ENCODE data around the gene RFLNA. TPM values are rescaled to one million over a fixed set of nuclear protein-coding genes. Genes with fewer than 3 reads are reported as not detected.

Gene RFLNA
- total RNA-seq, 1 experiment from 2014 or later, result not detected

DNA sequence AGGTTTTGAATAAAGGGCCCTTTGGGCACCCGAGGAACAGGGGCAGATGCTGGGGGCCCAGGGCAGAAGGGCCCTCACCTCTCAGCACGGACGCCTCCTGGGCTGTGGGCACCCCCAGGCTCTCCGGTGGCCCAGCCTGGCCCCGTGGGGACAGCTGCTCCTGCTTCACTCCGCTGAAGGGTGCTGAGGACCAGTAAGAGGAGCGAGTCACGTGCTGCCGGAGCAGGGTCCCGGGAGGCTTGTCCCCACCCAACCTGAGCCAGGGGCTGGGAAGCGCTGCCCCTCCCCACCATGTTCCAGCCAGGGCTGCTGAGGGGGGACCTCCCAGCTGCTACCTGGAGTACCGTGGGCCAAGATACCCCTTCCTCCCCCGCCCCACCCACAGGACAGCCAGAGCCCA, 59.5 kb downstream of the RFLNA start:
- no peak for DNase-seq (ENCODE audit: extremely low read depth, low read depth)

DNA sequence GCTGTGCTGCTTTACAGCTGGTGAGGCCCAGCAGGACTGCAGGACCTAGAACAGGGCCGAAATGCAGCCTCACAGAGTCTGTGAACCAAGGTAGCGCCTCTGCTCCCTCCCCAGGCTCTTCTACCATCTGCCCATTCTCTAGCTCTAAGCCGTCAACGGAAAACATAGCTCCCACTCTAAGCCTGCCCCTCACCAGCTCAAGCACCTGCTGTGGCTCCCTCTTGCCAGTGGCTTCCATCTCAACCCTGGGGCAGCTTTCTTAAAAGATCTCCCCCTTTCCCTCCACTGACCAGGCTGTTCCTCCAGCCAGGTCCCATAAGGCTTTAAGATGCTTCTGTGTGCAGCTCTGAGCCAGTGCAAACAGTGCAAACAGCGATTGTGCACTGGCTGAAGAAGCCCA, 61.3 kb downstream of the RFLNA start:
- DNase-seq (ENCODE audit: extremely low read depth, low read depth), result no peak

DNA sequence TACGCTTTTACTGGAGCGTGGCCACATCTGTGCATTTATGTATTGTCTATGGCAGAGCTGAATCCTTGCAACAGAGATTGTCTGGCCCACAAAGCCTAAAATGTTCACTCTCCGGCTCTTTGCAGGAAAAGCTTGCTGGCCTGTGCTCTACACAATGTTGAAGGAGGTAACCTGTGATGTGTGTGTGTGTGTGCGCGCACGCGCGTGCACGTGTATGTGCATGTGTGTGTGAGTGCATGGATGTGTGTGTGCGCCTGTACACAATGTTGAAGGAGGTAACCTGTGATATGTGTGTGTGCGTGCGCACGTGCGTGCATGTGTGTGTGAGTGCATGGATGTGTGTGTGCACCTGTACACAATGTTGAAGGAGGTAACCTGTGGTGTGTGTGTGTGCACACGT, 62.7 kb downstream of the RFLNA start:
- no peak for DNase-seq (ENCODE audit: extremely low read depth, low read depth)

DNA sequence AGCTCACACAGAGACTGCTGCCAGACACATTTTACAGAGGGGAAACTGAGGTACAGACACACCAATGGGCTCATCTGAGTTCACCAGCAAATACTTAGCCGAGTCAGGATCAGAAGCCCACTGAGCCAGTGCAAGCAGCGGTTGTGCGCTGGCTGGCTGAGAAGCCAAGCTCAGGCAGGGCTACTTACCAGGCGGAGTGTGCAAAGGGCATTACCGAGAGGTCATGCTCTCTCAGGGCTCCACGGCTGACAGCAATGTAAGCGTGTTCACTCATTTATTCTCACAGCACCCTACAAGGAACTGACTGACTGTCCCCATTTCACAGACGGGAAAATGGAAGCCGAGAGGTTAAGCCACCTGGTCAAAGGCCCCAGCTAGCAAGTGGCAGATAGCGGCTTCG, 63.7 kb downstream of the RFLNA start:
- no peak for DNase-seq (ENCODE audit: extremely low read depth, low read depth)

DNA sequence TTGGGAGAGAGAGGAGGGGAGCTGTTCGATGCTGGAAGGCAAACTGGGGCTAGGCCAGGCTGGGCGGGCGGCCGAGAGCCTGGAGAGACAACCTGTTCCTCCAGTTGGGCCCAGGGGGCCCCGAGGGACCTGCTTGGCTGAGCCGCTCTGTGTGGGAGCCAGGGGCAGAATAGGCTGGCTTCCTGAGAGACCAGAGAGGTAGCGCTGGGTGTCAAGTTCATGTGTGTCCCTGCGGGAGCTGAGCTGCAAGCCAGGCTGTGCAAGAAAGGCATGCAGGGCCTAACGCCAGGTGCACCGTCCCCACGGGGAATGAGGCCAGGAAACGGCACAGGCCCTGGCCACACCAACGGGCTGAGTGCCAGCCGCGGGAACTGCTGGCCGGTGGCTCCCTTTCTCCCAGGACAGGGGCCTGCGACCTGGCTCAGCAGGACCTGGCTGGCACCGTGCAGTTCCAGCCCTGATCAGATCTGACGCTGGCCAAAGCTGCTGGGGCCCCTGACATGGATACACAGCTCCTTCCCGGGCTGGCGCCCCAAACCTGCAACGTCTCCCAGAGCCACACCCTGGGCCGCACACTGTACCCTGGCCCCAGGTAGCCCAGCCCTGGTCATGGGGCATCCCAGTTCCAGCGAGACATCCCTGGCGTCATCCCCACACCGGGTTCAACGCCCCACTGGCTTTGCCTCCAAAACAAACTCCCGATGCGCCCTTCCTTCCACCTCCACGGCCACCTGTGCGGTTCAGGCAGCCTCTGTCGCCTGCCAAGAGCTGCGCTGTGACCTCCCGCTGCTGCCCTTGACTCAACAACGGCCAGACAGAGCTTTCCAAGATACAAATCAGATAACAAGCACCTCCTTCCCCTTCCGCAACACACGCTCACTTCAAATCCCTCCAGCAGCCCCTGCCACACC, 65.0 kb downstream of the RFLNA start:
- DNase-seq (ENCODE audit: extremely low read depth, low read depth), result no peak

DNA sequence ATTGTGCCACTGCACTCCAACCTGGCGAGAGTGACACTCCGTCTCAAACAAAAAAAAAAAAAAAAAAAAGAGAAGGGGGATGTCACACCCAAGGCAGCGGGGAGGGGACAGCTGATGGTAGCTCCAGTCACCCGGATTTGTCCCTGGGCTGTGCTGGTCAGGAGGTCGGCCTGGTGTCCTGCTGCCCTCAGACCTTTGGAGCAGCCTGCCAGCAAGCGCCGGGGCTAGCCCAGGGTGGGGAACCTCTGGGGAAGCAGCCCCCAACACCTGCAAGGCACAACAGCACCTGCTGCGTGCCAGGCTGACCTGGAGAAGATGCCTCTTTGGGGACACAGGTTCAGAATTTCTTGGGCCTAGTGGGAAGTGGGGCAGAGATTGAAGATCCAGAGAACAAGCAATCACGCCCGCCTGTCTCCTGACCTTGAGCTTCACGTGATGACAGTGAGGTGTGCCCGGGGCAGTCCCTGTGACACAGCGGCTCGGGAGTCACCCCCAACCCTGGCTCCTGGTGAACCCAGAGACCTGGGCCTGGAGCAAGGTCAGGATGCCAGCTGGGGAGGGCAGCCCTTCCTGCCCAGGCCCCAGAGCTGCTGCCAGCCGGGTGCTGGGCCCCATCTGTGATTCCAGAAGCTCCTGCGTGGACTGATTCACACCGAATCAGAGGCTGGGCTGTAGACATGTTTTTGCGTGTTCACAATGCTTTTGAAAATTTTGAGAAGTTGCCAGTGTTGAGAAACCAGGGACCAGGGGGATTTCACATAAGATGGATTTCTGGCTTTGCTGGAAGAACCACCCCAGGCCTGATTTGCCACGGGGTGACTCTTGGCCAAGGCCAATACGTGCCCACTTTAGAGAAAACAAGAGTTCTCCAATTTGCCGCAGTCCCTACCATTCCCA, 66.4 kb downstream of the RFLNA start:
- no peak for DNase-seq (ENCODE audit: extremely low read depth, low read depth)

DNA sequence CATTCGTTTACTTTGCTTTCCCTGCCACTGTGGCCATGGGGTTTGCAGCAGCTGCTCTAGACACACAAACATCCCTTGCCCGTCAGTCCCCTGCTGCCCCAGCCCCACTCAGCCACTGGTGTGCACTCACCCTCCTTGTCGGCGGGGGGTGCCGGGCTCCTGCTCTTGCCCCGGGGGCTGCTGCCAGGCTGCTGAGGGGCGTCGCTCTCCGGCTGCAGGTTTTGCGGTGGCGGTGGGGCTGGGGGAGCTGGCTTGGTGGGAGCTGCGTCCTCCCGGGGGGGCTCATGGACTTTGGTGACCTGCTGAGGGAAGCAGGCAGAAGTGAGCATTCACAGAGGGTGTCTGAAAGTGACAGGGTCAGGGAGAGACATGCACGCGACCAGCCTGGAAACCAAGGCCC, 67.1 kb downstream of the RFLNA start:
- no peak for DNase-seq (ENCODE audit: extremely low read depth, low read depth)

DNA sequence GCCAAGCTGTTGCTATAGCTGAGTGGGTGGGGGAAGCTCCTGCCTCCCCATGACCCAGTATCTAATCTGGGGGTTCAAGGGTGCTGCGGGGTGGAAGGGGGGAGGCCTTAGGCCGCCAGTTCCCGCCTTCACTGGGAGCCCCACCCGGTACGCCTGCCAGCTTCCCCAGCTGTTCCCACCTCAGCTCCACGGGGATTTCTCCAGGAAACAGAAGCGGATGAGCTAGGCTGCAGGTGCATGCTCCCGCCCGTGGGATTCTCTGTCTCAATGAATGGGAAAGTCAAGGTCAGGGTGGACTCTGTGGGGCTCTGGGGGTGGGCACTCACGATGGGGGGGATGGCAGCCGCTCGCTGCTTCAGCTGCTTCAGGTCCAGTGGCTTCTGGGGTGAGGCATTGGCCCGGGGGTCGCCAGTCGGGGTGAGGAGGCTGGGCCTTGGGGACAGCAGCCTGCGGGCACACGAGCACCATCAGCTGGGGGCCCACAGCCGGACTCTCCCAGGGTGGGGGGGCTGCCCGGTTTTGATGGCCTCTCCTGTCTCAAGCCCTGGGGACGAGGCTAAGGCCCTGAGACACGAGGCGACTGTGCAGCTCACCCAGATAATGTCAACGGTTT, 68.6 kb downstream of the RFLNA start:
- no peak for DNase-seq (ENCODE audit: extremely low read depth, low read depth)

DNA sequence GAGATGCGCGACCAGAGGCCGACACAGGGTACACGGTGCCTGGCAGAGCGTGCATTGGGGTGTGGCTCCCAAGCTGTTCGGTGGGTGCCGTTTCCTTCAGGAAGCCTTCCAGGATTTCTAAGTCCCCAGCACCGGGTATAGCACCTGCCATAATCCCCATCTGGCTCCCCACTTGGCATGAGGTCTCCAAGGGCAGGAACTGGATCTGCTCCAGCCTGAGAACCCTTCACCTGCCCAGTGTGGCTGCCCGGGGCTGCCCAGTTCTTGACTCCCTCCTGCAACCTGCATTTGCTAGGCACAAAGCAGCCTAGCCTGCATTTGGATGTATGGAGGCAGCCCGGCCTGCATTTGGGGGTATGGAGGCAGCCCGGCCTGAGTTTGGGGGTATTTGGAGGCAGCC, 69.7 kb downstream of the RFLNA start:
- DNase-seq (ENCODE audit: extremely low read depth, low read depth), result no peak

Small RNA genes lying within 50 kb of the gene (small RNA-seq; reads per million reads assigned to genes)
- gene MIR6880, result 0 reads per million in 2 experiments

Measured in NCI-H460 (cell line).